ENCODE data around the gene P2RY14.

The P2RY14 gene

DNA sequence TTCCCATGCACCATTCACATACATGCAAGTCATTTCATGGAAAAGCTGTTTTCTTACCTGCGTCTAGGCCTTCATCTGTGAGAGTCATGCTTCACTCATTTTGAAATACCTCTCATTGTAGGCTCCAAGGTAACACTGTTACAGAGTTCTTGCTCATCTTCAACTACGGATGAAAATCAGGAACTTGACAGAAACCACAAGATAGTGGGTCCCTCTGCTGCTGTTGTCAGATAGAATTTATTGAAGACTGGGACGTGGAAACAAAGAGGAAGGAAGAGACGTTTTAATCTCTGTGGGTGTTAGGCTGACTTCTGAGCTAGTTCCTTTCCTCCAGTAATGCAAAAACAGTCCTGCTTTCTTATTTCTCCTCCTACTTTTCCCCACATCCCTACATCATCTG lies at the start of gene P2RY14:
P2RY14 (minus strand) TSS at position 313 of the 400 bp plus-strand sequence. CDS start 64,226 bp downstream, outside the sequence.
- no peak for DNase-seq

DNA sequence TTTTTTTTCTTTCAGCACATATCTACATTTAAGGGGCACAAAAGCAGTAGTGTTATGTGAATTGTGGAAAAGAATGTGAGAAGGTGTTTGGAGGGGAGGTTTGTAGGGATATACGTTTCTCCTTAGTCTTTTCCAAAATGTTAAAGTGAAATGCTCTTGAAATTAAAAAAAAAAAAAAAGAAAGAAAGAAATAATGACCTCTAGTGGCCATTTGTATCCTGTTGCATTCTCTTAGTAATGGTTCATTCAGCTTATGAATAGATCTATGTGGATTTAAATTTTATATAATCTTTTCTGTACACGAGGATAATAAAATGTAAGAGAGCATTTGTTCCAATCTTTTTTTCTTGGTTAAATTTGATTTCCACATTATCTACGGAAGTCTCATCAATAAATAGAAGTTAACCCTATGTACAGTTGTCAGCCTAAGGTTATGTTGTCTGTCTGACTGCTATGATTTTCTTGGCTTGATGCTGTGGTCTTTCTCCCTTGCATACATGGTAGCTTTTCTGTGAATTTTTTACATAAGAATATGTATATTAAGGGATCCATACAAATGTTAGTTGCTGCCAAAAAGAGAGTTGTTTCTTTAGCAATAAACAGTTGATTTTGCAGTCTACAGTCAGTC lies 49.3 kb upstream of the P2RY14 start:
- DNase-seq: no peak

DNA sequence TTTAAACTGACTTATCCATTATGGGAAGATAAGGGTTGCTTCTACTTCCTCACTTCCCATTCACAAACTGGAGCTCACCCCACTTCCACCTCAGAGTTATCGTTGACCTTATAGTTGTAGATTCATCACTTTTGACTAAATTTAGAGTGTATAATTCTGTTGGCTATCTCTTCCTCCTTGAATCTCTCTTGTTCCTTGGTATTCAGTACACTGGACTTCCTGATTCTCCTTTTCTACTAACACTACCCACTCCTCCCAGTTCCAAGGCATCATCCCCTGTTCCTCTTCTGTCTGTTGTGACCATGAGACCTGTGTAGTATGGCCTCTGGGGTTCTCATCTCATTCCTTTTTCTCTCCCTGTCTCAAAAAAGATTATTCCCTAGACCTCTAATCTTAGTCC lies 44.2 kb upstream of the P2RY14 start:
- DNase-seq: no peak

DNA sequence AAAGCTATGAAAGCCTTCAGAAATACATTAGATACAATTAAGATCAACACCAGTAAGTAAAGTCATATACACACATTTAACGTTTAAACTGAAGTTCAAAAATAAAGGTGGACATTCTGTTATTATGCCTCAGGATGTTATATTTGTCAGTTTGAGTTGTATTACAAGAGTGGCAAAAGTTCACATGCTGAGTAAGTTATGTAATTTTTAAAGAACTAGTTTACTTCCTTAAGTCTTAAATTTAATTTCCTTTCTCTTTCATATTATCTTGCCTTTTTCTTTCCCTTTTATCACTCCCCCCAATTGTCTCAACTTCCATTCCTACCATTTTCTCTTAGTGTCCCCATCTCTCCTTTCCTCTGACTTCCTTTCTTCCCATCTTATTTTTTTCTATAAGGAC lies 43.2 kb upstream of the P2RY14 start:
- no peak for DNase-seq

DNA sequence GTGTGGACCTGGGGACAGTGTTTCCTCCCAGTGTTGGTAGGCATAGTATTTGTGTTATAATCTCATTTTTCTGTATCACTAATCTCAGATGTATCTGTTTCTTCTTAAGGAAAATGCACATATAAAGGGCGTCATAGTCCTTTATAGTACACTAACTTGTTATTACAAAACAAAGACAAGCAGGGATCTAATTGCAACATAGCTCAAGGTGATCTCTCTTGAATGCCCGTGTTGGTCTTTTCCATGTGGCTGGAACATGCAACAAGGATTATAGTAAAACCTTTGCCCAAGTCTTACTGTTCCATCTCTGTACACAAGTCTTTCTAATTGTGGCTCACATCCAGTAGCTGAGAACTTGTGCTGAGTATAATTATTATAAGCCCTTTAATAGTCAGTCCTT lies 41.8 kb upstream of the P2RY14 start:
- no peak for DNase-seq

DNA sequence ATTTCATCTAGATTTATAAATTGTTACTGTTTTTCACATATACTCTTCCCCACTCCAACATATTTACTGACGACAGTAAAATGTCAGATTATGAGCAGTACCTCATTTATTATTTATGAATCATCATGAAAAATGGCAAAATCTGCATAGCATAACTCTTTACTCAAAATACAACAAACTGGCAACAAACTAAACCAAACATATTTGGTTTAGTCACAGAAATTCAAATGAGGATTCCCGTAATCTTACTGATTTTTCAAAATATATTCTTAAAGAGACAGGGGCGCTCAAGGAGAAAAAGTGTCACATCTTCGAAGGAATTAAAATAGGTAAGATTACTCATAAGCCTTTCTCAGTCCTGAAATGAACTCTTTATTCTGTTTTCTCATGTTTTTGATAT lies 41.3 kb upstream of the P2RY14 start:
- DNase-seq: no peak

DNA sequence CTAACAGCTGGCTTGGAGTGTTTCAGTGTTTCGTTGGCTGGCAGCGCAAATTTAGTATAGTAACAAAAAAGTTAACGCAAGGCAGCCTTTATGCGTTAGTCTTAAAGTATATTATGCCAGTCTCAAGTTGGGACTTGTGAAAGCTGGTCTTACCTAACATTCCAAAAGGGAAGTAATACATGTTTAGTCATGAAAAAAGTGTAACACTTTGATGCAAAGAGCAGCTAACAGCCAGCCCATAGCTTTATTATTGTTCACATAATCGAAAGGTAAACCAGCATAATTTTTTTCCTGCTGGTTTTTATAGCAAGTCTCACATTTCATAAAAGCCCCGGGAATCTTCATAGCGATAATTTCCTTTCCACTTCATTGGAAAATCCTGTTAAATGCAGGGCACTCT lies 40.6 kb upstream of the P2RY14 start:
- DNase-seq: no peak

DNA sequence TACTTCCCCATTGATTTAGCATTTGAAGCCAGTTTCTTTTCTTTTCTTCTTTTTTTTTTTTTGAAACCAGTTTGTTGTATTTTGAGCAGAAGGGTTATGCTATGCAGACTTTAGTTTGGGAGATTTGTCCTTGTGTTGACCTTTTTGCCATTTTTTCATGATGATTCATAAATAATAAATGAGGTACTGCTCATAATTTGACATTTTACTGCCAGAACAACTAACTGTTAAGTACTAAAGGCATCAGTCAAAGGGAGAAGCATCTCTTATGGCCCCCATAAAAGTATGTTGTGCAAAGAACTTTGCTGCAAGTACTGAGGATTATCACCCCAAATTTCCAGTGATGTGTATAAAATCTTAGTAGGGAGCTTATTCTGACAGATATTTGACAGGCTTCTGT lies 40.0 kb upstream of the P2RY14 start:
- no peak for DNase-seq

DNA sequence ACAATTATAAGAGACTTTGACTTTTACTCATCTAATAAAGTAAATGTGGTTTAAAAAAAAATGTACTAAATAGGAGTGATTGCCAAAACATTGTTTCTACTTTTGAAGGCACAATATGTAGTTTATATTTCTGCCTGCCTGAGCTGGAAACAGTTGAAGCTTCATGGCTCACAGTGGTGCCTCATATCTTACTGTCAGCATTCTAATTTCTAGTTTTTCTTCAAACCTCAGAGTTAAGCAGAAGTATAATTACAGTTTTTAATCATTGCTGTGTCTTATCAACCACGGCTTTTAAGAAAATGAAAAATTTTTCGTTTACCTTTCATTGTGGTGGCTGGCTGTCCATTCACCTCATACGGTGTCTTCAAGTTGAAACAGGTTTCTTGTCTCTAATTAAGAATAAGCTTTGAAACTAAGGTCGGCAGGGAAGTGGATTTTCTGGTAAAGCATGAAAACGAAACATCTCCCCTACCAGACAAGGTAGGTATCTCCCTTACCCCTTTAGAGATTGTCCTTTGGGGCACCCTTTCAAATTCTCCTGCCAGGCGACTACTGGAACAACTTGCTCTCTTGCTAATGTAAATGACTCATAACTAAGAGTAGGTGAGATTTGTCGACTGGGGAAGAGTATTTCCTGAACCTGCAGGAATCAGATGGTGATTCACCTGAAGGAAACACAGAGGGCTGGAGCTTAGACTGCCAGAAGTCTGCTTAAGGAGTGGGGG lies 38.1 kb upstream of the P2RY14 start, which contains the start of gene GPR87:
GPR87 (minus strand) TSS at position 554 of the 725 bp plus-strand sequence. CDS start 16,720 bp downstream, outside the sequence.
- no peak for DNase-seq

DNA sequence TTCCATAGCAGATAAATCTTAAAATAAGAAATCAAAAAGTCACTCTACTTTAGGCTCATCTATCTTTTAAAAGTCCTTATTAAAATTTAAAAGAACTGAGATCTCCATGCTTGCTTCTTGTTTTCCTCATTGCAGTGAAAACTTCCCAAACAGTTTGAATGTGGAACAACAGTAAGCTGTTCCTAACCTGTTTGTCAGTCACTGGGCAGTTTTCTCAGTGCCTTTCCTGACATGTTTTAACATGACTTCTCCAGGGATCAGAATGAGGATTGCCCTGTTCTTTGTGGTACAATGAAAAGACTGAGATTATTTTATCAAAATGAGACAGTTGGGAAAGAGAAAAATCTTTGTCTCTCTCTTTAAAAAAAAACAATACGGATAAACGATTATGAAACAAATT lies 37.5 kb upstream of the P2RY14 start:
- DNase-seq: no peak

DNA sequence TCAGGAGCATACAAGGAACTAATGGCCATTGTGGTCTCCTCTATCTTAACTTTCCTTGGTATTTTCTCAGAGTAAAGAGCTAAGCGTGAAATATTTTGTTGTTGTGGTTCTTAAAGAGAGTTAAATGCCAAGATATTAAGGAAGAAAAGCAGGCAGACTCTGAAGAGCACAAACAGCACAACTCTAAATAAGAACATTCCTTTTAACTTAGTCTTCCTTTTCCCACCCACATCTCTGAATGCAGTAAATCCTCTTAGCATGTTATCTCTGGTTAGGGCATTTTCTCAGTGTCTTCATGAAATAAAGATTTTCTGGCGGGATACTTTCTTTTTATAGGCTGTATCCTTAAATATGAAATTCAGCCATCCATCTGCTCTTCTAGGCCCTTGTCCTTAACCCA lies 36.8 kb upstream of the P2RY14 start:
- no peak for DNase-seq

DNA sequence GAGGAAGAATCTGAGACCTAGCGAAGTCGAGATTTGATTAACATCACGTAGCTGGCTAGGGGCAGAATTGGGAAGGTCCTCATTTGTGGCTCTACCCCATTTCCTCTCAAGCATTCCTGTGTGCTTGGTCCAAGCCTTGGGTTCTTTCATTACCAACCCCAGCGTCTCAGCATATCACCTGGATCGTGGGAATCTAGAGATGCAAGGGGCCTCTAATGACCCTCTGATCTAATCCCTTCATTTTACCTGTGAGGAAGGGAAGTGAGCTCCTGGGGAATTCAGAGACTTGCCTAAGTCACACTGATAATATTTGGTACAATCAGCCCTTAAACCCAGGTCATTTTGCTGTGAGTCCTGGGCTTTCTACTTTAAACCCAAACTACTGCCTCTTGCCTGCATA lies 36.3 kb upstream of the P2RY14 start:
- no peak for DNase-seq

DNA sequence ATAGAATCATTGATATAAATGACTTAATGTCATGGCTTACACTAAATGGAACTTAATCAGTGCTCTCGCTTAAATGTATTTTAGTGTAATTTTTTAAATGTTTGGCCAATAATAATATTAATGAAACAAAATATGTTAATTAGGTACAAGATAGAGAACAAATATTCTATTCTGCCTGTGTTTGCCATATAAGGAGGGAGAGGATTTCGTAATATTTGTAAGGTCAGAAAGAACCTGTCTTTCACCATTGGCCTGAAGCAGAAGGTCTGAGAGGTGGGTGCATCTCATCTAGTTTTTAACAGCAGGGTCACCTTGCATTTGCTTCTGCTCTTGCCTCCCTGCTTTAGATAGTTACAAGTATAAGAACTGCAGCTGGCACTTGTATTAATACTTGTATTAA lies 35.8 kb upstream of the P2RY14 start:
- no peak for DNase-seq

DNA sequence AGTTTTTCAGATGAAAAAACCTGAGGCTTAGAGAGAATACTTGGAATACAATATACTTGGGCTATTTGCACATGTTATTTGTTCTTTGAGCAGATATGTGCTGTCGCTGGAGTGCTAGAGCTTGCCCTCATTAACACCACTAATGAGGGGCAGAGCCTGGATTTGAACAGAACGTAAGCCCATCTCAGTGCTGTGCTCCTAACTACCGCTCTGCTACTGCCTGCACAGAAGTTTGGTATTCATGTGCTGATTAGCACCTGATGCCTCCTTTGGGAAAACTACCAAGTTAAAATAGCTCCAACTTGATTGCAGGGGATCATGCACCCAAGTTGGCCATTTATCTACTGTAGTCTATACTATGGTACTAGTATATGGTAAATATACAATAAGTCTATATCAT lies 34.6 kb upstream of the P2RY14 start:
- DNase-seq: no peak

DNA sequence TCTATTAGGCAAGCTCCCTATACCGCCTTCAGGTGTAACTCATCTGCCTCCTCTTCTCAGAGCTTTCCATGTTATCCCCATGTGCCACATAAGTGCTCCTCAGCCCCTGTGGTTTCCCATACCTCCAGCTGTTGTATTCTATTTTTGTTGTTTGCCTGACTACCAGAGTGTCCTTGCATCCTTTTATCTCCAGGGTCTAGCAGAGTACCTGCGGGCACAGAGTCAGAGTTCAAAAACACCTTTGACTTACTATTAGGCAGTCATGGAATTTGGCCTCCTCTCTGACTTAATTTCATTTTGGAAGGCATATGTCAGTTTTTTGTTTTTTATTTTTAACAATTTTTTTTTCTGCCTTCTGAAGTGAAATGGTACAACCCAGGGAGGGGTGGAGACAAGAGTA lies 31.2 kb upstream of the P2RY14 start:
- no peak for DNase-seq

DNA sequence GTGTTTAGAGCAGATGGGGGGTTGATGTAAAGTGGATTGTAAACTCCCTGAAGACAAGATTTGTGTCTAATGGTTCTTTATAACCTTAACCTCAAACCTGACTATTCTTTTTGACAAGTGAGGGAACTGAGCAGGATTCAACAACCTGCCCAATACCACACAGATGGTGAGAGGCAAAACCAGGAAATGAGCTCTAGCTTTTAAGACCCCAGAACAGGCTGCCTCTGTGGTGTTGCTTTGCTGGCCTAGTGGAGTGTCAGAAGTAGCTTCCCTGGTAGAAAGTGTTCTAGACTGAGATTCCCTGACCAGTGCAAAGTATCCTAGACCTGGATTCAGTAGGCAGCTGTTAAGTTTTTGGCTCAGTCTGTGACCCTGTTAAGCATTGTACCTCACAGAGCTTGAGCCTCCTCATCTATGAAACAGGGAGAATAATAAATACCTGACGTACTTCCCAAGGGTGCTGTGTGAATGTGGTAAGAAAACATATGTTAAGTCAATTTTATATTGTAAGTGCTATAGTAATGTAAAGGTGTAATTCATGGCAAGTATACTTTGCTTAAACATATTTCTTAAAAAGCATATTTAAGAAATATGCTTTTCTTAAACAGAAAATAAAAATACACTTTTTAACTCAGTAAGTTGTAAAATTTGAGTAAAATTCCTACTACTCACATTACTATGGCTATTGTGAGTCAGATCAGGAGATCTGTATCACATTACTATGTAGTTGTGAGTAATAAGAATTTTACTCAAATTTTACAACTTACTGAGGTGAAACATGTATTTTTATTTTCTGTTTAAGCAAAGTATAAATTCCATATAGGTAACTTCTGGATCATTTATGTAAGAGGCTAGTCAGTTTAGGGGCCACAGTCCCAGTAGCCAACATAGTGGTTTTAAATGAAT lies 29.5 kb upstream of the P2RY14 start:
- DNase-seq: no peak

DNA sequence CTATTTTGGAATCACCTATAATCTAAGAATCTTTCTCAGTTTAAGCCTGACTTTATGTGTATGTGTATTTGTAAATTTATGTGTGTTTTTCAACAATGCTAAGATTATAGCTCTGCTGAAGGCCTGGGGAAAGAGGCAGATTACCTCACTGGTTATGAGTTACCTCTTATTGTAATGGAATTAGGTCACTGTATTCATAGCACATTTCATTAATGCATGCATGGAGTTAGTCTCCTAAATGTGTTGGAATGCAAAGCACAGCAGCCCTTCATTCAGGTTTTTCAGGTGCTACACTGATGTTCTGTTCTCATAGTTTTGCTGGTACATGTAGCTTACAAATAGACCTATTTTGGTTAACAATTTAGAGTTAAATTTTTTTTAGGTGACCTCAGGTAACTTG lies 28.8 kb upstream of the P2RY14 start:
- no peak for DNase-seq

DNA sequence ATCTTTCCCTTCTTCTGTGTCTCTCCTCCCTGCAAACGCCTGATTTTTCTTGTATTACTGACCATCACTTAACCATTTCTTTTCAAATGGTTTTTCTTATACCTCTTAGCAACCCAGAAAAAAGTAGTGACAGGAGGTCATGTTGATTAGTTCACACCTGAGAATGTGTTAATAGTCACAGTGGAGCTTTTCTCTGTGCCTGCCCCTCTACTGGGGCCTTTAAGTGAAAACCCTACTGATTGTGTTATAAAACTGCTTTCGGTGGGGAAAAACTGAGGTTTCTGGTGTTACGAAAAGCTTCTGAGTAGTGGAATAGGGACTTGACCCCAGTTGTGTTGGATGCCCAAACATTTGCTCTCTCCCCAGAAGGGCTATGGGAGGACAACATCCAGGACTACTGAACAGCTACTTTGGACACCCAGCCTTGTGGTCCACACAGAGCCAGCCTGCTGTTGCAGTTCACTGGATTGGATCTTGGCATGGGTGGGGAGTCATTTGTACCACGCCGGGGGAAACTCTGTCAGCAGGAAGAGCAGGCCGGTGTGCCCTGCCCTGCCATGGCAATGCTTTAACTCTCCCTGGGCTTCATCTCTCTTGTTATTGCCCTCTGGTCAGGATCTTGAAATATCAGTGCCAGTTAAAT lies 27.9 kb upstream of the P2RY14 start:
- DNase-seq: no peak

DNA sequence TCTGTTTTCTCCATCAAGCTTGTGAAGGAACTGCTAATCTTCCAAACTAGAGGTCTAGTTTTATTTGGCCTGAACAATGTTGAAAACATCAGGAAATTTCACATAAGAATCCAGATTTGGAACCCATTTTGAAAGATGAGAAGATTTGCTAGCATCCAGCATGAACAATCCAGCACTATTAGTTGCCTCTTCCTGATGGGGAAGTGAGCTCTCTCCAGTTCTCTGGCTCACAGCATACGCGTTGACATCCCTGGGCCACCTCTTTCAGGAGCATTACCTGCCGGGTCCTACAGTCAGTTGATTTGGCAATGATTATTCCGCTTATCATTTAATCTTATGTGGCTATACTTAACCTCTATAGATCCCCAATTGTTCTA lies 27.4 kb upstream of the P2RY14 start:
- DNase-seq: no peak

DNA sequence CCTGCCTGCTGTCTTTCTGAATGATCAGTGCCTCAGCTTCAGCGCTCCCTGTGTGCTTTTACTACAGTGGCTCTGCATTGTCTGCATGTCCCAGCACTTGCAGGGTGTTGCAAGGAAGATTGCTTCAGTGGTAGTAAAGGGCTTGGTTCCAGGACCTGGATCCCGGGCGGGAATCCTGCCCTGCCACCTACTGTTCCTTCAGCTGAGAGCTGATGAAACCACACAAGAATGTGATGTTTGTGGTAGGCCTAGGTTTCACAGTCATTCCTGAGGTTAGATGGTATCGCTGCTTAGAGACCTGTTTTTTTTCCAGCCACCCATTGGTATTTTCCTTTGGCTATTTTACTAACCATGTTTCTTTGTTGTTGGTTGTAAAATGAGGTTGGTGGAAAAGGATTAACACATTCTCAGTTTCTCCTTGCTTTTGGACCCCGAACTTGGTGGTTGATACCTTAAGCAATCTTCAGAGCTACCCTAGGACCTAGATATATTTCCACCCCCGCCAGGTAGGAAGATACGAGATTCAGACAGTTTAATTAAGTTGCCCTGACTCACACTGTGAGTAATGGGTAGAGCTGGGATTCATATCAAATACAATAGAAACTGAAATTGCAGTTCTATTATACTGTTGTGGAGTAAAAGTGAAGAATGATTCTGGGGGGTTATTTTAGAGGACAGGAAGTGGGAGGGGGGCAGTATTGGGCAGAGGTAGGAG lies 26.9 kb upstream of the P2RY14 start:
- DNase-seq: peak in 1 of 2 experiments; percentile 10

DNA sequence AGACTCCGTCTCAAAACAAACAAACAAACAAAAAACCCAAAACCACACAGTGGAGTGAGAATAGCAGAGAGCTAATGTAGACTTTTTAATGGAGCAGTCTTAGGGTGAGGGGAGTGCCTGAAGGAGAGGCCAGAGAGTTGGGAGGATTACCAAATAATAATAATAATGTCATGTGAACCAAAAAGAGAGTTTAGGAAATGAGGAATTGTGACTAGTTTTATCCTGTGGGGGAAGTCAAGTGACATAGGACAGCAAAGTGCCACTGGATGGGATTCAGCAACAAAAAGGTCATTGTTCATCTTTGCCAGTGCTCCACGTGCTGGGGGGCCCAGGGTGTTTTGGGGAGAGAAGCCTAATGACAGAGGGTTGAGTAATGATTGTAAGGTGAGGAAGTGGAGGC lies 25.4 kb upstream of the P2RY14 start:
- DNase-seq: no peak

DNA sequence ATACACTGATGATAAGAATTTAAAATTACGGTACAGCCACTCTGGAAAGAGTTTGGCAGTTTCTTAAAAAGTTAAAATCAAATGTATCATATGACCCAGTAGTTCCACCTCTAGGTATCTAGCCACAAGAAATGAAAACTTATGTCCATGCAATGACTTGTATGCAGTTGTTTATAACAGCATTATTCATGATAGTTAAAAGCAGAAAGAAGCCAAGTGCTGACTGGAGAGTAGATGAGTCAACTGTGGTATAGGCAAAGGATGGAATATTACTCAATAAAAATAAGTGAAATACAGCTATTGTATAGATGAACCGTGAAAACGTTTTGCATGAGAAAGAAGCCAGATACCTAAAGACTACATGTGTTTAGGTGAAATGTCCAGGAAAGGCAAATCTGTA lies 23.4 kb upstream of the P2RY14 start:
- no peak for DNase-seq

DNA sequence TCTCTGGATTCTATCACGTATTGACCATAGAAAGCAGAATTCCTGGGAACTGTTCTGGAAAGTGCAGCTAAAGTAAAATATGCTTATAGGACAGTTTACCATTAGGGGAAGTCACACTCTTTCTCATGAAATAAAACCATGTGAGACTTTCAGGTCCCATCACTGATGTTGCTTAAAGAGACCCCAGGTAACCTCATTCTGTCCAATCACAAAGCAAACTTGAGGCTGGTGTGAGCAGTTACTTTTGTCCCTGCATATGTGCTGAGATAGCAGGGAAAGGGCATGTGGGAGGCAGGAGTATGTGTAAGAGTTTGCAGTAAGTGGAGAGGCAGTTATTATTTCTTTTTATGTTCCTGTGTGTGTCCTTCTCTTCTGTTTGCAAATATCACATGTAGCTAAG lies 22.2 kb upstream of the P2RY14 start:
- no peak for DNase-seq

Data from stimulated activated CD4-positive, alpha-beta T cell treated with anti-CD3 and anti-CD28 coated beads, Interleukin-4, amount 100 ng/mL, for 4 hours (primary cell).